Activated CD4-positive, alpha-beta T cell treated with anti-CD3 and anti-CD28 coated beads for 36 hours (primary cell): ENCODE results near the gene GCNT2. TPM values are rescaled to one million over a fixed set of nuclear protein-coding genes. Genes with fewer than 3 reads are reported as not detected.
"Not testable (repeated sequence)": the region's sequence is repeated elsewhere in the genome, so short reads cannot be mapped to it uniquely, and the experiment has no call there.

Experiments
- ATAC-seq: fragments of 200-7000 bp; cut with Tn5 transposase; one replicate; pipeline ENCODE4 v1.10.0; 2021; ENCODE audit warnings: mild to moderate bottlenecking, moderate library complexity
- CTCF ChIA-PET: fragments of 350-600 bp; sonication (Branson Sonifier 250); formaldehyde crosslinking; loops from one replicate; lab custom pipeline; 2021; ENCODE audit warnings: antibody characterized with exemption; lab: Charles Lee
- POLR2A ChIA-PET: fragments of 350-600 bp; sonication (Branson Sonifier 250); formaldehyde crosslinking; loops from one replicate; lab custom pipeline; 2021; ENCODE audit warnings: antibody characterized with exemption, inconsistent platforms; lab: Charles Lee
- DNase-seq: peaks from one replicate; pipeline ENCODE4 v3.0.0-alpha.2; 2020
- H3K27ac Mint-ChIP-seq: one replicate; pipeline ENCODE4 v1.8.0; 2021; ENCODE audit warnings: mixed read lengths
- H3K27me3 Mint-ChIP-seq: one replicate; pipeline ENCODE4 v1.8.0; 2021; ENCODE audit warnings: mixed read lengths
- H3K36me3 Mint-ChIP-seq: one replicate; pipeline ENCODE4 v1.8.0; 2021; ENCODE audit warnings: low read depth, mixed read lengths
- H3K4me1 Mint-ChIP-seq: one replicate; pipeline ENCODE4 v1.8.0; 2021; ENCODE audit warnings: mixed read lengths
- H3K4me3 Mint-ChIP-seq: one replicate; pipeline ENCODE4 v1.8.0; 2021; ENCODE audit warnings: mild to moderate bottlenecking, moderate library complexity, mixed read lengths
- H3K9me3 Mint-ChIP-seq: one replicate; pipeline ENCODE4 v1.8.0; 2021; ENCODE audit warnings: low read depth, mixed read lengths
- intact Hi-C, 2 experiments: fragments of 100-400 bp; cut with DNase I in 1 of 2; cut with micrococcal nuclease in 1 of 2; formaldehyde crosslinking; loops; one replicate each; pipeline versions ENCODE4 v1.14.2 to v1.15.1; 2022 to 2024; cut with DNase I, micrococcal nuclease
- total RNA-seq, 2 experiments: library from RNA; stranded (reverse); gene quantifications; one replicate each; pipeline ENCODE4 v1.2.3, GENCODE V29; 2021

Gene GCNT2
- total RNA-seq, 2 experiments from 2014 or later: 1.6 to 2.2 TPM

DNA sequence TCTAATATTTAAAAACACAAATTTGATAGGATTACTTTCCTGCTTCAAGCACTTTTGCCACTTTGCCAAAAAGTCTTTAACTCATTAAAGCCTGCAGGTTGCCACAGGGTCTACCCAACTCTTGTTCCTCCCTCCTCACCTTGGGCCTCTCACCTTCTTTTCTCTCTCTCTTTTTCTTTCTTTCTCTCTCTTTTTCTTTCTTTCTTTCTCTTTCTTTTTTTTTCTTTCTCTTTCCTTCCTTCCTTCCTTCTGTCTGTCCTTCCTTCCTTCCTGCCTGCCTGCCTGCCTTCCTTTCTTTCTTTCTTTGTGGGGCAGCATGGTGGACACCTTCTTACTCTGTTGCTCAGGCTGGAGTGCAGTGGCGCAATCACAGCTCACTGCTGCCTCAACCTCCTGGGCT is 123.1 kb downstream of the GCNT2 start:
- intact Hi-C loops: no loop called here
- Mint-ChIP-seq H3K27ac (no peak overlapping the region), H3K36me3 (no peaks in the 10 kb centered on the region), H3K4me3 (no peak overlapping the region), H3K9me3 (no peaks in the 10 kb centered on the region), H3K27me3 (peaks cover 8% of the 10 kb centered on the region), H3K4me1 (peaks cover 6% of the 10 kb centered on the region)
- CTCF ChIA-PET: no interaction called here
- DNase-seq (no peak), ATAC-seq (no peak)
- POLR2A ChIA-PET: no interaction called here

DNA sequence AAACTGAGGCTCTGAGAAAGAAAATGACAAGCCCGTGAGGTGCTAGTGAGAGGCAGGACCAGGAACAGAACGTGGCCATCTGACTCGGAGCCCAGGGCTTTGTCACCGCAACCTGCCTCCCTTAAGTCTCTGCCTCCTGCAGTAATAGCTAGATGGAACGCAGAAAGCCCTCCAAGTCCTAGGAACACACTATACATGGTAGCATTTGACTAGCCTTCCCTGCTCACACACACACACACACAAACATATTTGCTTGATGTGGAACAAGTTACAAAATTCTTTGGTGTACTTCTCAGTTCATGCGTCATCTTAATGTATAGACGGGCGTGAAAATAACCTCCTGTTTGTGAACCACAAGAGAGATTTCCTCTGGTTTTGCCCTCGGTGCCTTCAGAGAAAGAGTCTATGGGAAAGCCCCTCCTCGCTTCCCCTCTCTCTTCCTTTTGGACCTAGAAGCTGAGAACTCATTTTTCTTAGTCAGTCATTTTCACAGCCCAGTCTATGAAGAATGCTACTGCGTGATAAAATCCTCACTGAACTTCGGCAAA is 134.4 kb downstream of the GCNT2 start:
- Mint-ChIP-seq H3K9me3 (no peaks in the 10 kb centered on the region), H3K27ac (no peak overlapping the region), H3K36me3 (no peaks in the 10 kb centered on the region), H3K4me3 (peak overlapping the region; percentile 3), H3K4me1 (peaks cover 11% of the 10 kb centered on the region), H3K27me3 (peaks cover 17% of the 10 kb centered on the region)
- intact Hi-C loops: no loop called here
- CTCF ChIA-PET: no interaction called here
- DNase-seq (peak; percentile 51), ATAC-seq (peak; percentile 92)
- POLR2A ChIA-PET: no interaction called here

DNA sequence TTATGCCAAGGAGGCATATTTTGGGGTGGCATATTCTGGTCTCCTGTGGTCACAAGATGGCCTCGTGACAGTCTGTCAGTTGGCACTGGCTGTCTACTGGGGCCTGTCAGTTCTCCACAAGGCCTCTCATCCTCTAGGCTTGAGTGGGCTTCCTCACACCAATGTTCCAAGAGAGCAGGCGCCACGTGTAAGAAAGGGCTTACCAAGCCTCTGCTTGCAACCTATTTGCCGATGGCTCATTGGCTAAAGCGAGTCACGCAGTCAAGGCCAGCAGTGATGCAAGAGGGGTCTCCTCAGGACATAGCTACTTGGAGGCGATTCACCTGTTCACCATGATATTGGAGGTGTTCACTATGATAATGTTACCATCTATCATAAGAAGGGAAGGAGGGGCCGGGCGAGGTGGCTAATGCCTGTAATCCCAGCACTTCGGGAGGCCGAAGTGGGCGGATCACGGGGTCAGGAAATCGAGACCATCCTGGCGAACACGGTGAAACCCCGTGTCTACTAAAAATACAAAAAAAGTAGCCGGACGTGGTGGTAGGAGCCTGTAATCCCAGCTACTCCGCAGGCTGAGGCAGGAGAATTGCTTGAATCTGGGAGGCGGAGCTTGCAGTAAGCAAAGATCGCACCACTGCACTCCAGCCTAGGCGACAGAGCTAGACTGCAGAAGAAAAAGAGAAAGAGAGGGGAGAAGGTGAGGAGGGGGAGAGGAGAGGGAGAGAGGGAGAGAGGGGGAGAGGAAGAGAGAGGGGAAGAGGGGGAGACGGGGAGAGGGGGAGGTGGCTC is 138.0 kb downstream of the GCNT2 start:
- no peaks in the 10 kb centered on the region for H3K9me3 Mint-ChIP-seq
- ChIA-PET CTCF (no interaction called here), POLR2A (no interaction called here)
- ATAC-seq: no peak
- no peaks in the 10 kb centered on the region for H3K36me3 Mint-ChIP-seq
- no peak for DNase-seq
- H3K4me1 Mint-ChIP-seq: peaks cover 11% of the 10 kb centered on the region
- intact Hi-C loops: no loop called here
- peak overlapping the region; percentile 40 for H3K4me3 Mint-ChIP-seq
- H3K27ac Mint-ChIP-seq: peak overlapping the region; percentile 51
- peaks cover 14% of the 10 kb centered on the region for H3K27me3 Mint-ChIP-seq

DNA sequence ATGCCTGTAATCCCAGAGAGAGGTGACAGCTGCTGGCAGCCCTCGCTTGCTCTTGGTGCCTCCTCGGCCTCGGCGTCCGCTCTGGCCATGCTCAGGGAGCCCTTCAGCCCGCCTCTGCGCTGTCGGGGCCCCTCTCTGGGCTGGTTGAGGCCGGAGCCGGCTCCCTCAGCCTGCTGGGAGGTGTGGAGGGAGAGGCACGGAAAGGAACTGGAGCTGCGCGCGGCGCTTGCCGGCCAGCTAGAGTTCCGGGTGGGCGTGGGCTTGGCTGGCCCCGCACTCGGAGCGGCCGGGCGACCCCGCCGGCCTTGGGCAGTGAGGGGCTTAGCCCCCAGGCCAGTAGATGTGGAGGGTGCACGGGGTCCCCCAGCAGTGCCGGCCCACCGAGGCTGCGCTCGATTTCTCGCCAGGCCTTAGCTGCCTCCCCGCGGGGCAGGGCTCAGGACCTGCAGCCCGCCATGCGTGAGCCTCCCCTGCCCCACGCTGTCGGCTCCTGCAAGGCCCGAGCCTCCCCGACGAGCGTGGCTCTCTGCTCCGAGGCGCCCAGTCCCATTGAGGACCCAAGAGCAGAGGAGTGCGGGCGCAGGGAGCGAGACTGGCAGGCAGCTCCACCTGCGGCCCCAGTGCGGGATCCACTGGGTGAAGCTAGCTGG is 138.7 kb downstream of the GCNT2 start:
- Mint-ChIP-seq H3K27me3 (peaks cover 14% of the 10 kb centered on the region), H3K4me1 (peaks cover 11% of the 10 kb centered on the region), H3K27ac (no peak overlapping the region), H3K4me3 (peak overlapping the region; percentile 46), H3K36me3 (no peaks in the 10 kb centered on the region), H3K9me3 (peaks cover 6% of the 10 kb centered on the region)
- CTCF ChIA-PET: no interaction called here
- intact Hi-C loops: no loop called here
- ATAC-seq: no peak
- DNase-seq: peak; percentile 20
- POLR2A ChIA-PET: interaction anchor here (0.6 to 0.8 kb wide), 2 partner anchors 32 to 35 kb away, joined by 3 to 4 read pairs; partner anchors contain the start of gene PAK1IP1

DNA sequence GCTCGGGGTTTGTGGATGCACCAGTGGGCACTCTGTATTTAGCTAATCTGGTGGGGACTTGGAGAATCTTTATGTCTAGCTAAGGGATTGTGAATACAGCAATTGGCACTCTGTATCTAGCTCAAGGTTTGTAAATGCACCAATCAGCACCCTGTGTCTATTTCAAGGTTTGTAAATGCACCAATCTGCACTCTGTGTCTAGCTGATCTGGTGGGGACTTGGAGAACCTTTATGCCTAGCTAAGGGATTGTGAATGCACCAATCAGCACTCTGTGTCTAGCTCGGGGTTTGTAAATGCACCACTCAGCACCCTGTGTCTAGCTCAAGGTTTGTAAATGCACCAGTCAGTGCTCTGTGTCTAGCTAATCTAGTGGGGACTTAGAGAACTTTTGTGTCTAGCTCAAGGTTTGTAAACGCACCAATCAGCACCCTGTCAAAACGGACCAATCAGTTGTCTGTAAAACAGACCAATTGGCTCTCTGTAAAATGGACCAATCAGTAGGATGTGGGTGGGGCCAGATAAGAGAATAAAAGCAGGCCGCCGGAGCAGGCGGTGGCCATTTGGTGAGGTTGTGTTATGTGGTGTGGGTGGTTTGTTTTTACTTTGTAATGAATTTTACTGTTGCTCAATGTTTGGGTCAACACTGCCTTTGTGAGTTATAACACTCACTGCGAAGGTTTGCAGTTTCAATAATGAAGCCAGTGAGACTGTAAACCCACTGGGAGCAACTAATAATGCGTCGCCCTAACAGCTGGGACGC is 139.5 kb downstream of the GCNT2 start:
- Mint-ChIP-seq H3K27me3 (peaks cover 10% of the 10 kb centered on the region), H3K4me3 (peak overlapping the region; percentile 46)
- H3K4me1 Mint-ChIP-seq, intact Hi-C loops, ATAC-seq, DNase-seq, H3K27ac Mint-ChIP-seq, H3K36me3 Mint-ChIP-seq, CTCF ChIA-PET, H3K9me3 Mint-ChIP-seq: not testable (repeated sequence)
- POLR2A ChIA-PET: interaction anchor here (0.6 to 0.8 kb wide), 2 partner anchors 32 to 35 kb away, joined by 3 to 4 read pairs; partner anchors contain the start of gene PAK1IP1

DNA sequence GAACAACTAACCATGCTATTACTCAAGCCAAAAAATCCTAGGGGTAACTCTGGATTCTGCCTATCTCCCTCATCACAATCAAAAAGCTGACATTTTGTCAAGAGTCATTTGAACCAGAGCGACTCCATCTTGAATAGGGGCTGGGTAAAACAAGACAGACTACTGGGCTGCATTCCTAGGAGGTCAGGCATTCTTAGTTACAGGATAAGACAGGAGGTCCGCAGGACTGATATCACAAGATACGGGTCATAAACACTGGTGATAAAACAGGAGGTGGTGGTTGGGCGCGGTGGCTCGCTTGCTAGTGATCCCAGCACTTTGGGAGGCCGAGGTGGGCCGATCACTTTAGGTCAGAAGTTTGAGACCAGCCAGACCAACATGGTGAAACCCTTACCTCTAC is 141.1 kb downstream of the GCNT2 start:
- H3K27ac Mint-ChIP-seq: no peak overlapping the region
- no peaks in the 10 kb centered on the region for H3K4me1 Mint-ChIP-seq
- DNase-seq: no peak
- CTCF ChIA-PET: no interaction called here
- no peak overlapping the region for H3K4me3 Mint-ChIP-seq
- H3K36me3 Mint-ChIP-seq: no peaks in the 10 kb centered on the region
- peaks cover 15% of the 10 kb centered on the region for H3K27me3 Mint-ChIP-seq
- no peak for ATAC-seq
- intact Hi-C loops: no loop called here
- POLR2A ChIA-PET: interaction anchor here (0.6 kb wide), 1 partner anchor 43 kb away, joined by 3 read pairs; no protein-coding TSS in a partner anchor
- H3K9me3 Mint-ChIP-seq: peaks cover 8% of the 10 kb centered on the region

DNA sequence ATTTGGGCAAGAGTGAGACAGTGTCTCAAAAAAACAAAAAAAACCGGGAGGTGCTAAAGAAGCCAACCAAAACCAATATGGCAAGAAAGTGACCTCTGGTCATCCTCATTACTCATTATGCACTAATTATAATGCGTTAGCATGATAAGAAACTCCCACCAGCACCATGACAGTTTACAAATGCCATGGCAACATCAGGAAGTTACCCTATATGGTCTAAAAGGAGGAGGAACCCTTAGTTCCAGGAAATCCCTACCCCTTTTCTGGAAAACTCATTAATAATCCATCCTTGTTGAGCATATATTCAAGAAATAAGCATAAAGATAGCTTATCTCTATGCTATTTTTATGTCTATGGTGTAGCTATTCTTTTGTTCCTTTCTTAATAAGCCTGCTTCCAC is 141.6 kb downstream of the GCNT2 start:
- no peaks in the 10 kb centered on the region for H3K4me1 Mint-ChIP-seq
- ATAC-seq (no peak), DNase-seq (no peak)
- H3K36me3 Mint-ChIP-seq: no peaks in the 10 kb centered on the region
- peaks cover 8% of the 10 kb centered on the region for H3K9me3 Mint-ChIP-seq
- peaks cover 15% of the 10 kb centered on the region for H3K27me3 Mint-ChIP-seq
- H3K27ac Mint-ChIP-seq: no peak overlapping the region
- no peak overlapping the region for H3K4me3 Mint-ChIP-seq
- intact Hi-C loops: no loop called here
- CTCF ChIA-PET: no interaction called here
- POLR2A ChIA-PET: interaction anchor here (0.6 kb wide), 1 partner anchor 44 kb away, joined by 3 read pairs; no protein-coding TSS in a partner anchor

DNA sequence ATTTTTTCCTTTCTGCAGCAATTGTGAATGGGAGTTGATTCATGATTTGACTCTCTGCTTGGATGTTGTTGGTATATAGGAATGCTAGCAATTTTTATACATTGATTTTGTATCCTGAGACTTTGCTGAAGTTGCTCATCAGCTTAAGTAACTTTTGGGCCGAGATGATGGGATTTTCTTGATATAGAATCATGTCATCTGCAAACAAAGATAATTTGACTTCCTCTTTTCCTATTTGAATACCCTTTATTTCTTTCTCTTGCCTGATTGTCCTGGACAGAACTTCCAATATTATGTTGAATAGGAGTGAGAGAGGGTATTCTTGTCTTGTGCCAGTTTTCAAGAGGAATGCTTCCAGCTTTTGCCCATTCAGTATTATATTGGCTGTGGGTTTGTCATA is 144.4 kb downstream of the GCNT2 start:
- POLR2A ChIA-PET: interaction anchor here (0.6 kb wide), 1 partner anchor 703 kb away, joined by 3 read pairs; no protein-coding TSS in a partner anchor
- H3K9me3 Mint-ChIP-seq, H3K27ac Mint-ChIP-seq, H3K27me3 Mint-ChIP-seq, intact Hi-C loops, H3K36me3 Mint-ChIP-seq, DNase-seq, H3K4me1 Mint-ChIP-seq, ATAC-seq, CTCF ChIA-PET, H3K4me3 Mint-ChIP-seq: not testable (repeated sequence)

DNA sequence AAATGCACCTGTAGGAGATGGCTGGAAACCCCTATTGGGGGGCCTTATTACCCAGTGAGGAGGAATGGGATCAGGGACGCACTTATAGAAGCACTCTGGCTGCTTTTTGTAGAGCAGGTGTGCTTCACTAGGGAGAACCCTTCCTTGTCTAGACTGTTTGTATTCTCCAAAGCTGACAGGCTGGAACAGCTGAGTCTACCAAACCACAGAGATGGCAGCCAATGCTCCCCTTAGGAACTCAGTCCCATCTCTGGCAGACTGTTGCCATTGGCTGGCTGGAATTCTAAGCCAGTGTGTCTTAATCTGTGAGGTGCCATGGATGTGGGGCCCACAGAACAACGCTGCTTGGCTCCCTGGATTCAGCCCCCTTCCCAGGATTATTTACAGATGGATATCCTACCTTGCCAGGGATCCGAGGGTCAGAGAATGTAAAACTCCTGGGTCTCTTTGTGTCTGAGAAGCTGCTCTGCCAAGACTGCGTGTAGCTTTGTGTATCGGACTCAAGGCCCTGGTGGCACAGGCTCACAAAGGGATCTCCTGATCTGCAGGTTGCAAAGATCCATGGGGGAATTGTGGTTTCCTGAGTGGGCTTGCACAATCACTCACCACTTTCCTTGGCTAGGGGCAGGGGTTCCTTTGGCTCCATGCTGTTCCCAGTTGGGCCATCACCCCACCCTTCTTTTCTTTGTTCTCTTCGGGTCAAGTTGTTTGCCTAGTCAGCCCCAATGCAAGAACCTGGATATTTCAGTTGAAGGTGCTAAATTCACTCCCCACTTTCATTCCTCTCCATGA is 147.2 kb downstream of the GCNT2 start:
- intact Hi-C loops: no loop called here
- DNase-seq: no peak
- H3K4me3 Mint-ChIP-seq: no peak overlapping the region
- peaks cover 8% of the 10 kb centered on the region for H3K9me3 Mint-ChIP-seq
- ChIA-PET CTCF (no interaction called here), POLR2A (no interaction called here)
- no peak overlapping the region for H3K27ac Mint-ChIP-seq
- ATAC-seq: no peak
- H3K27me3 Mint-ChIP-seq: peaks cover 8% of the 10 kb centered on the region
- no peaks in the 10 kb centered on the region for H3K36me3 Mint-ChIP-seq
- H3K4me1 Mint-ChIP-seq: no peaks in the 10 kb centered on the region

DNA sequence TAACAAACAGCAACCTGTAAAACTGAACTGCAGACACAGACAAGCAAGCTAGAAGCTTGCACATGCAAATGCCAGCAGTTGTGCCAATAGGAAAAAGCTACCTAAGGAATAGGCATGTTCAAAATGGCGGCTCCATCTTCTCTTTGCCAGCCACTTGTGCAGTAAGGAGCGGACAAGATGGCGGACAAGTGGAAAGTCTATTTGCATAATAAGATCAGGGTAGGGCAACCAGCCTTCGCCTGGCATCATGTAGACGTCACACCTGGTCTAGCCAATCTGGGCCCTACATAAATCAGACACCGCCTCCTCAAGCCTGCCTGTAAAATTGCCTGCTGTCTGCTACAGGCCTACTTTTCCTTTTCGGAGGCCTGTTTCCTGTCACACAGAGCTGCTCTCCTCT is 155.3 kb downstream of the GCNT2 start:
- intact Hi-C loops: no loop called here
- no peak for ATAC-seq
- ChIA-PET POLR2A (no interaction called here), CTCF (no interaction called here)
- DNase-seq: no peak
- Mint-ChIP-seq H3K36me3 (no peaks in the 10 kb centered on the region), H3K9me3 (no peaks in the 10 kb centered on the region), H3K27me3 (no peaks in the 10 kb centered on the region), H3K27ac (no peak overlapping the region), H3K4me1 (no peaks in the 10 kb centered on the region), H3K4me3 (no peak overlapping the region)
